Keratinocyte (primary cell): ENCODE results near the gene WDR33.

Experiments
- EZH2 ChIP-seq: IDR thresholded peaks from one replicate; pipeline ENCODE4 v1.6.1; 2012; ENCODE audit warnings: inconsistent platforms, mild to moderate bottlenecking, low read length, moderate library complexity
- TF ChIP-seq, protein P1 (sequence below), 3 experiments: IDR thresholded peaks in 1 of 3; conservative IDR thresholded peaks in 1 of 3; optimal IDR thresholded peaks in 1 of 3; 2 replicates in 2 of 3; 3 replicates in 1 of 3; pipeline versions ENCODE3 to v1.5.1; 2011; ENCODE audit warnings: low read length in 3 of 3, mild to moderate bottlenecking in 3 of 3, moderate library complexity in 2 of 3, control low read depth in 1 of 3, inconsistent platforms in 1 of 3; ENCODE audit not compliant: insufficient read depth in 2 of 3; ENCODE audit errors: extremely low read depth in 1 of 3

GRCh38 chr2:127860130-127860529 is 49.2 kb upstream of the WDR33 start:
- no peak for TF ChIP-seq EZH2
- TF ChIP-seq, protein P1, sequence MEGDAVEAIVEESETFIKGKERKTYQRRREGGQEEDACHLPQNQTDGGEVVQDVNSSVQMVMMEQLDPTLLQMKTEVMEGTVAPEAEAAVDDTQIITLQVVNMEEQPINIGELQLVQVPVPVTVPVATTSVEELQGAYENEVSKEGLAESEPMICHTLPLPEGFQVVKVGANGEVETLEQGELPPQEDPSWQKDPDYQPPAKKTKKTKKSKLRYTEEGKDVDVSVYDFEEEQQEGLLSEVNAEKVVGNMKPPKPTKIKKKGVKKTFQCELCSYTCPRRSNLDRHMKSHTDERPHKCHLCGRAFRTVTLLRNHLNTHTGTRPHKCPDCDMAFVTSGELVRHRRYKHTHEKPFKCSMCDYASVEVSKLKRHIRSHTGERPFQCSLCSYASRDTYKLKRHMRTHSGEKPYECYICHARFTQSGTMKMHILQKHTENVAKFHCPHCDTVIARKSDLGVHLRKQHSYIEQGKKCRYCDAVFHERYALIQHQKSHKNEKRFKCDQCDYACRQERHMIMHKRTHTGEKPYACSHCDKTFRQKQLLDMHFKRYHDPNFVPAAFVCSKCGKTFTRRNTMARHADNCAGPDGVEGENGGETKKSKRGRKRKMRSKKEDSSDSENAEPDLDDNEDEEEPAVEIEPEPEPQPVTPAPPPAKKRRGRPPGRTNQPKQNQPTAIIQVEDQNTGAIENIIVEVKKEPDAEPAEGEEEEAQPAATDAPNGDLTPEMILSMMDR (optimal IDR thresholded peaks at IDR 0.05 in 1 of 3, IDR thresholded peaks at IDR 0.05 in 1 of 3, conservative IDR thresholded peaks at IDR 0.05 in 1 of 3; ENCODE audit: extremely low read depth in 1 of 3, insufficient read depth in 2 of 3, low read length in 3 of 3): no peak
